ENCODE results near the gene PPAT. TPM values are rescaled to one million over a fixed set of nuclear protein-coding genes. Genes with fewer than 3 reads are reported as not detected.
"Not testable (repeated sequence)": the region's sequence is repeated elsewhere in the genome, so short reads cannot be mapped to it uniquely, and the experiment has no call there.

The PPAT gene
- total RNA-seq, 2 donors from 2014 or later = 7.4 to 15.3 TPM

- Histone ChIP-seq H3K9me3 (no peaks in the 10 kb centered on the region), H3K36me3 (no peaks in the 10 kb centered on the region), H3K27ac (no peak overlapping the region), H3K4me1 (peaks cover 8% of the 10 kb centered on the region), H3K4me3 (no peak overlapping the region), H3K27me3 (no peaks in the 10 kb centered on the region), H3K9ac (ENCODE audit: low read depth in 2 of 2, low read length in 2 of 2) (no peak overlapping the region)
- intact Hi-C loops (cut with DNase I) = no loop called here
- DNase-seq = no peak
- no peak for TF ChIP-seq CTCF (IDR thresholded peaks at IDR 0.05)
Observed at GRCh38 chr4:56464581-56464980, 29.2 kb upstream of the PPAT start.

DNA sequence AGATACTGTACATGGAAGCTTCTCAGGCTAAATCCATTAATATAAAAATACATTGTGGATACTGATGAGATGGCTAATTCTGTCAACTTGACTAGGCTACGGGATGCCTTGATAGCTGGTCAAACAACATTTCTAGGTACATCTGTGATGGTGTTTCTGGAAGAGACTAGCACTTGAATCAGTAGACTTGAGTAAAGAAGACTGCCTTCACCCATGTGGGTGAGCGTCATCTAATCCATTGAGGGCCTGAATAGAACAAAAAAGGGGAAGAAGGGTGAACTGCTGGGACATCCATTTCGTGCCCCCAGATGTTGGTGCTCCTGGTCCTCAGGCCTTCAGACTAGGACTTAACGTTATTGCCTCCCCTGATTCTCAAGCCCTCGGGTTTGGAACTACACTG is 28.3 kb upstream of the PPAT start:
- peaks cover 8% of the 10 kb centered on the region for H3K4me1 ChIP-seq
- H3K4me3 ChIP-seq = no peak overlapping the region
- no peak for TF ChIP-seq CTCF (IDR thresholded peaks at IDR 0.05)
- no peak overlapping the region for H3K27ac ChIP-seq
- no peak for DNase-seq
- H3K27me3 ChIP-seq = no peaks in the 10 kb centered on the region
- no peak overlapping the region for H3K9ac ChIP-seq (ENCODE audit: low read depth in 2 of 2, low read length in 2 of 2)
- H3K9me3 ChIP-seq = no peaks in the 10 kb centered on the region
- intact Hi-C loops (cut with DNase I) = no loop called here
- no peaks in the 10 kb centered on the region for H3K36me3 ChIP-seq

DNA sequence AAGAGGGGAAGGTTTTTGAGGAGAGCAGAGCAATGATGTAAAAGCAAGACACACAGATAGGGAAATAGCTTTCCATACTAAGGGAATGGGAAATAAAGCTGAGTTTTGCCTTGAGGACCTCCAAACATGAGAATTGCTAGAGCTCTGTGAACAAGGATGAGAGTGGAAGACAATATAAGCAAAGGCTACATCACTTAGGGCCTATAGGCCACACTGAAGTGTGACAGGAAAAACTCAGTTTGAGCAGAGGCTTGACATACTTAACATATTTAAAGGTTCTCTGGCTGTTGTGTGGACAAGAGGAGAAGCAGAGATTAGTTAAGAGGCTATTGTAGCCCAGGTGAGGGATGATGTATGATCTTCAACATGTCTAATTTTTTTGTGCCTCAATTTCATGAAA is 26.7 kb upstream of the PPAT start:
- Histone ChIP-seq H3K27me3 (no peaks in the 10 kb centered on the region), H3K27ac (no peak overlapping the region), H3K9me3 (no peaks in the 10 kb centered on the region), H3K9ac (ENCODE audit: low read depth in 2 of 2, low read length in 2 of 2) (no peak overlapping the region), H3K4me3 (no peak overlapping the region), H3K4me1 (peaks cover 8% of the 10 kb centered on the region), H3K36me3 (no peaks in the 10 kb centered on the region)
- no peak for TF ChIP-seq CTCF (IDR thresholded peaks at IDR 0.05)
- intact Hi-C loops (cut with DNase I) = no loop called here
- DNase-seq = no peak

DNA sequence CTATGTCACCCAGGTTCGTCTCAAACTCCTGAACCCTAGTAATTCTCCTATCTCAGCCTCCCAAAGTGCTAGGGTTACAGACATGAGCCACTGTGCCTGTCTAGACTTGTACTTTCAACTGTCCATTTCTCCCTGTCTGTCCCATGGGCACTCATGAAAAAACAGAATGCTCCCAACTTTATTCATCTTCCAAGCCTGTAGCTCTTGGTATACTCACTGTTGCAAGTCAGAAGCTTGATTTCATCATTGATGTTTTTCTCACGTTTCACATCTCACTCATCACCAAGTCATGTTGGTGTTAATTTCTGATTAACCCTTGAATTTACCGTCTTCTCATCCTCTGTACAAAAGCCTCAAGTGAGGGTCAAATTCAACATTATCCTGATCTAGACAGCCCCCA is 24.7 kb upstream of the PPAT start:
- Histone ChIP-seq H3K9me3 (no peaks in the 10 kb centered on the region), H3K4me3 (no peak overlapping the region), H3K4me1 (no peaks in the 10 kb centered on the region), H3K27ac (no peak overlapping the region), H3K27me3 (no peaks in the 10 kb centered on the region), H3K9ac (ENCODE audit: low read depth in 2 of 2, low read length in 2 of 2) (no peak overlapping the region), H3K36me3 (no peaks in the 10 kb centered on the region)
- intact Hi-C loops (cut with DNase I) = no loop called here
- no peak for DNase-seq
- no peak for TF ChIP-seq CTCF (IDR thresholded peaks at IDR 0.05)

DNA sequence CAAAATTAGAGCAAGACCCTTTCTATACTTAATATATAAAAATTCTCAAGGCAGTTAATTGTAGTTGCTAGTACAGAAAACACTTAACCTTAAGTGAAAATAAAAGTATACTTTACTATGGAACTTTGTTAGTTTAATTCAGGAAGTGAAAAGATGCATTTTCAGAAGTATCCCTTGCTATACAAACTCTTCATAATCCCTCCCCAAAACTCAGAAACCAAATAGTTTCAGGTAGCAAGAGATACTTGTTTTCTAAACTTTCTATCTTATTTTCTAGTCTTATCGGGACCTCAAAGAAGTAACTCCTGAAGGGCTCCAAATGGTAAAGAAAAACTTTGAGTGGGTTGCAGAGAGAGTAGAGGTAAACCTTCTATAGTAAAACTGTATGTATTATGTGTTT is 14.9 kb upstream of the PPAT start:
- no peak for DNase-seq
- Histone ChIP-seq H3K4me3 (no peak overlapping the region), H3K9me3 (no peaks in the 10 kb centered on the region), H3K36me3 (peaks cover 7% of the 10 kb centered on the region), H3K27me3 (no peaks in the 10 kb centered on the region), H3K27ac (no peak overlapping the region), H3K9ac (ENCODE audit: low read depth in 2 of 2, low read length in 2 of 2) (no peak overlapping the region), H3K4me1 (no peaks in the 10 kb centered on the region)
- intact Hi-C loops (cut with DNase I) = no loop called here
- no peak for TF ChIP-seq CTCF (IDR thresholded peaks at IDR 0.05)

- H3K27ac ChIP-seq; DNase-seq; intact Hi-C loops (cut with DNase I); H3K27me3 ChIP-seq; H3K36me3 ChIP-seq; H3K4me1 ChIP-seq; H3K9me3 ChIP-seq; H3K9ac ChIP-seq (ENCODE audit: low read depth in 2 of 2, low read length in 2 of 2); H3K4me3 ChIP-seq: not testable (repeated sequence)
Observed at GRCh38 chr4:56449475-56449874, 14.1 kb upstream of the PPAT start.
